SW 1271 (cell line): Measurements from ENCODE around the gene KDELR1.

Experiments used
- DNase-seq, 2 experiments: peaks; one replicate each; lab custom pipeline; 2025; lab: John Stamatoyannopoulos, UW

The KDELR1 gene

DNA sequence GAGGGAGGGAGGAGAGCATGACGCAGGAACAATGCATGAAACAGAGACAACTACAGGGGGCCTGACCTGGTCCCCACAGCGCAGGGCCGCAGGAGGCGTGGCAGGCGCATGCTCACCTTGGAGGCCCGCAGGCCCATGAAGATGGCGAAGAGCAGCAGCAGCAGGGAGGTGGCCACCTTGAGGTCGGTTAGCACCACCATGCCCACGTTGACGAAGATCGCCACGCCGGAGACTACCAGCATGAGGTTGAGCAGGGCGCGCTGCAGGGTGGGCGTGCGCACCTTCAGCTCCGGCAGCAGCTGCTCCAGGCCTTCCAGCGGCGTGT, 49.0 kb downstream of the KDELR1 start:
- DNase-seq: no peak

DNA sequence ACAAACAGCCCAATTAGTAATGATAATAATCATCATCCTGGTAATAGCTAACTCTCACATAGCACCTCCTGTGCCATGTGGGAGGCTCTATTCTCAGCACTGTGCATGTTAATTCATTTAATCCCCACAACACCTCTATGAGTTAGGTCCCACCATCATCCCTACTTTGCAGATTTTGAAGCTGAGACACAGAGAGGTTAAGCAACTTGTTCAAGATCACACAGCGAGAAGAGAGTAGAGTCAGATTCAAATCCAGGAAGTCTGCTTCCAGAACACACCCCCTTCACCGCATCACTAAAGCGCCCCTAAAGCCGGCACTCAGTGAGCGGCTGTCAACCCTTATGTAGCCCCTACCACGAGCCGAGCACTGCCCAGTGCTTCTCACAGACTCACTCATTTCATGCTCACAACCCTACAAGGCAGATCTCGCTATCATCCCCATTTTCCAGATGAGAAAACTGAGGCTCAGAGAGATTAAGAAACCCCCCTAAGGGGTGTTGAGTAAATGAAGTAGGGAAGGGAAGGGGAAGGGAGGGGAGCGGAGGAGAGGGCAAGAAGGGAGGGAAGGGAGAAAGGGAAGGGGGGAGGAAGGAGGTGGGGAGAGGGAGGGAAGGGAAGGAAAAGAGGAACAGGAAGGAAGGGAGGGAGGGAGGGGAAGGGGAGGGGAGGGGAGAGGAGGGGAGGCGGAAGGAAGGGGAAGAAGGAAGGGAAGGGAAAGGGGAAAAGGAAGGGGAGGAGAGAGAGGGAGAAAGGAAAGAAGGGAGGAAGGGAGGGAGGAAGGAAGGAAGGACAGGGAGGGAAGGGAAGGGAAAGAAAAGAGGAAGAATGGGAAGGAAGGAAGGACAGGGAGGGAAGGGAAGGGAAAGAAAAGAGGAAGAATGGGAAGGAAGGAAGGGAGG, 49.6 kb downstream of the KDELR1 start:
- no peak for DNase-seq

DNA sequence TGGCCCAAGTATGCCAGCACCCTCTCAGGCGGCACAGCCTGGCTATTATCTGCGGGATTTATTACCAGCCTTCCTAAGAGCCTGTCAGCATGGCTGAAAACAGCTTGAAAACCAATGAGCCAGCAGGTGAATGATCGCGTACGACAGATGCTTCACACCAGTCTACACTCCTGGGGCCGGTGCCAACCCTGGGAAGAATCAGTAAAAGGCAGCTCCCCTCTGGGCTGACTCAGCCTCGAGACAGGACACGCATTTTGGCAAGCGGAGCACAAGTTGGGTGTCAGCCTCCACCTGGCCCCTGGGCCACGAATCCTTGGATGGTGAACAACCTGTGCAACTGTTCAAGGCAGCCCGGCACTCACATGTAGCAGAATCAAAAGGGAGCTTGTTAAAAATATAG, 50.4 kb downstream of the KDELR1 start:
- no peak for DNase-seq

DNA sequence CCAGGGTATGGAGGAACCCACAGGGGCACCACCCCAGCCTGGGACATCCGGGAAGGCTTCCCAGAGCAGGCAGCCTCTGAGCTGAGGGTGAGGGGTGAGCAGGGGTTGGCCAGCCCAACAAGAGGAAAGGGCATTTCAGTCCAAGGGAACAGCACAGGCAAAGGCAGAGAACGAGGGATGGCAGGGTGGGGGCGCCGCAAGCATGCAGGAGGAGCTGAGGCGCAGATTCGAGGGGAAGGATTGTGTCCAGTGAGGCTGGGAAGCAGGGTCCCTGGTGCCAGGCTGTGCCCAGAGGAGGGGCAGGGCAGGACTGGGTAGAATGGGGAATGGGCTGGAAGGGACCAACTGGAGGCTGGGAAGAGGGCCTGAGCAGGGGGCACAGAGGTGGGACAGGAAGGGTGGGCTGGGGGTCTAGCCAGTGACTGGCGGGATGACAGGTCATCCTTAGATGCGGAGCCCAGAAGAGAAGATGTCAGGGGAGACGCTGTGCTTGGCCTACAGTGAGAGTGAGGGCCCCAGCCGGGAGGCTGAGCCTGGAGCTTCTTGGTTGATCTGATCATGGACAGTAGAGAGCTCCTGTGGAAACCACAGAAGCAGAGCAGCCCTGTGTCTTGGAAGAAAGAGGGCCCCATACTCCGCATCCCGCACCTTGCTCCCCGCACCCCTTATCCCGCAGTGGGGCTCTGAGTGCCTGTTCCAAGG, 52.4 kb downstream of the KDELR1 start:
- DNase-seq: no peak

DNA sequence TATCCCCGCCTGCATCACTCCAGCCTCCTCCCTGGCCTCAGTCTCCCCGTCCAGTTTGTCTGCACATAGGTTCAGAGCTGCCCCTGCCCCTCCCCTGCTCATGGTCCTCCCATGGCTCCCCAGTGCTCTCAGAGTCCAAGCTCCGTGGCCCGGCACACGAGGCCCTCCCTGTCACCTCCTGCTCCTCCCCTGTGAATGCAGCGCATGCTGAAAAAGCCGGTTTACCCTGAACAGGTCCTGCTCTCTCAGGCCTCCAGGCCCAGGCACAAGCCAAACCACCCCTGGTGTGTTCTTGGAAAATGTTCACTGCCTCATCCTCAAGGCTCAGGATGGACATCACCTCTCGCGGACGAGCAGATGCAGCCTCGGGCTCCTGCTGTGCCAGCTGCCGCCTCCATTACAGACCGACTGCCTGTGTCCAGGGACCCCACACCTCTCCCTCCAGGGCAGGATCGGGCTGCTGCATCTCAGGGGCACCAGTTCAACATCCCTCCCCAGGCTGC, 53.0 kb downstream of the KDELR1 start:
- DNase-seq: no peak

DNA sequence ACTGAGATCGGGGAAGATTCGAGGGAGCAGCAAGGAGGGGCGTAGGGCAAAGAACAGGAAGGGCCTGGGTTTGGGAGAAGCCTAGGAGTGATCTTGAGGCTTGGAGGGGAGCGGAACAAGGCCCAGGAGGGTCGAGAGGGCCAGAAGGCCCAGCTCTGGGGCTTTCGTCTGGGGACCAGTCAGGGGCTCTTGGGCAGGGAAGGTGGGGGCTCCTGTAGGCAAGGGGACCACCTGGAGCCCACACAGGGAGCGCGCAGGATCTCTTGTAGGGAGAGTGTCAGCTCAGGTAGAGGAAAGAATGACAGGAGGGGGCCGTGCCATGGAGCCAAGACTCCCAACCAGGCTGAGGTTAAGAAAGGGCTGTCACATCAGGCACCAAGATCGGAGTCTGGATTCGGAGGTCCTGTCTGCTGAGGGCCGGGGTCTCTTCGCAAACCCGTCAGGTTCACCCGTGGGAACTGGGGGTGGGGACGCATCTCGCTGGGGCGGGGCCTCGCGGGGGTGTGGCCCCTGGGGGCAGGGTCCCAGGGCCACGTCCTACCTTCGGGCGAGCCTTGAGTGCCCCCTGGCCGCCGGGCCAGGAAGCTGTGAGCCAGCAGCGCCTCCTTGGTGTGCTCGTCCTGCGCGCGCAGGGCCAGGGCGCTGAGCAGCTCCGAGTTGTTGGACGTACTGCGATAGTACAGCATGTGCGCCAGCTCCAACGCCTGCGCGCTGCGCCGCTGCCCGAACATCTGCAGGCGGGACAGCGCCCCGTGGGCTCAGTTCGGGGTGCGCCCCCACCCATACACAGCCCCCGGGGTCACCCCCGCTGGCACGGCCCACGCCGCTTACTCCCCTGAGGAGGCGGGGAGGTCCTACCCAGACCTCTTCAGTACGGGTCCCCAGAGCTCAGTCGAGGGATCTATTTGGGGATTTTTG, 57.6 kb downstream of the KDELR1 start:
- DNase-seq: peak in 1 of 2 experiments; percentile 3

DNA sequence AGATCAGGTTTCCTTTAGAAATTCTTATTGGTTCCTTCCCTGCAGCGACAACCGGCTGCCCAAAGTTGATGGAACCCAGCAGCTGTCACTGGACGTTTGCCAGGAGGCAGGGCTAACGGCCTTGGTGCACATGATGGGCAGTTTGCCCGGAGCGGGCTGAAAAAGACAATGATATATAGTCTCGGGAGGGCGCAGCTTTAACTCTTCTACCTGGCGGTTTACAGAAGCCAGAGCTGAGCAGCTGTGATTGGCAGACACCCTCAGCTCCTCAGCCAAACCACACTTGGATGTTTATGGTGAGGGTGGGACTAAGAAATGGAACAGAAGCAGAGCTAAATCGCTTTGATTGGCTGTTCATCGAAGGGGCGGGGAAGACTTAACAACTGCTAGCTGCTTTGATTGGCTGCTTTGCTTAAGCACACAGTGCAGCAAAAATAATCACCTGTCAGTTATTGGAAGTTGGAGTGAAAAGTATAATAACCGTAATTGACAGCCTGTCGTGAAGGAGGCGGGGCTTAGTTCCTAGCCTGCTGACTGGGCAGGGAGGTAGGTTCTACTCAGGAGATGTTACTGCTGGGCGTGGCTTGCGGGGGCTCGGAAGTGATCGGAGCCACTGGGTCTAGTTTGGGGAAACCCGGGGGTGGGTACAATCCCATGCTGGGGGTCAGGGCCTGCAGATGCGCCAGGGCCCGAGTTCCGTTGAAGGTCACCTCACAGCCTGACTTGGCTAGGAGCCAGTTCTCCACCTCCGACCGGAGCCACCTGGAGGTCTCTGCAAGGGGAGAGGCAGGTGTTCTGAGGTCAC, 58.5 kb downstream of the KDELR1 start:
- DNase-seq: peak in 1 of 2 experiments; percentile 32
